Esophagus muscularis mucosa (tissue), 3 donors: ENCODE results near the gene NEURL4.

Experiments used
- POLR2A ChIP-seq: fragments of 450-650 bp; IDR thresholded peaks from one replicate; pipeline ENCODE4 v1.6.1; 2017; ENCODE audit warnings: antibody characterized with exemption, moderate library complexity, mild to moderate bottlenecking, low read depth
- POLR2AphosphoS5 ChIP-seq, 2 donors: sonication (generic); formaldehyde crosslinking; IDR thresholded peaks; one replicate each; pipeline ENCODE4 v1.6.1; 2017; ENCODE audit warnings: antibody characterized with exemption in 2 of 2
- TF ChIP-seq, protein P1 (sequence below), 3 experiments: fragments of 200-600 bp in 2 of 3; fragments of 450-650 bp in 1 of 3; sonication (generic) in 2 of 3; IDR thresholded peaks; one replicate each; pipeline ENCODE4 v1.5.1; 2017 to 2019; ENCODE audit warnings: antibody characterized with exemption in 3 of 3, mild to moderate bottlenecking in 2 of 3, moderate library complexity in 1 of 3

GRCh38 chr17:7370853-7371252 is 41.7 kb upstream of the NEURL4 start:
- TF ChIP-seq, protein P1, sequence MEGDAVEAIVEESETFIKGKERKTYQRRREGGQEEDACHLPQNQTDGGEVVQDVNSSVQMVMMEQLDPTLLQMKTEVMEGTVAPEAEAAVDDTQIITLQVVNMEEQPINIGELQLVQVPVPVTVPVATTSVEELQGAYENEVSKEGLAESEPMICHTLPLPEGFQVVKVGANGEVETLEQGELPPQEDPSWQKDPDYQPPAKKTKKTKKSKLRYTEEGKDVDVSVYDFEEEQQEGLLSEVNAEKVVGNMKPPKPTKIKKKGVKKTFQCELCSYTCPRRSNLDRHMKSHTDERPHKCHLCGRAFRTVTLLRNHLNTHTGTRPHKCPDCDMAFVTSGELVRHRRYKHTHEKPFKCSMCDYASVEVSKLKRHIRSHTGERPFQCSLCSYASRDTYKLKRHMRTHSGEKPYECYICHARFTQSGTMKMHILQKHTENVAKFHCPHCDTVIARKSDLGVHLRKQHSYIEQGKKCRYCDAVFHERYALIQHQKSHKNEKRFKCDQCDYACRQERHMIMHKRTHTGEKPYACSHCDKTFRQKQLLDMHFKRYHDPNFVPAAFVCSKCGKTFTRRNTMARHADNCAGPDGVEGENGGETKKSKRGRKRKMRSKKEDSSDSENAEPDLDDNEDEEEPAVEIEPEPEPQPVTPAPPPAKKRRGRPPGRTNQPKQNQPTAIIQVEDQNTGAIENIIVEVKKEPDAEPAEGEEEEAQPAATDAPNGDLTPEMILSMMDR (IDR thresholded peaks at IDR 0.05) = no peak
- no peak for TF ChIP-seq POLR2A
- TF ChIP-seq POLR2AphosphoS5 (IDR thresholded peaks at IDR 0.05) = no peak
